ENCODE measurements around the gene HADHB. TPM values are rescaled to one million over a fixed set of nuclear protein-coding genes. Genes with fewer than 3 reads are reported as not detected.

Gene HADHB
- total and polyA plus RNA-seq, 12 donors, result 256 to 1,542 (median 820) TPM

DNA sequence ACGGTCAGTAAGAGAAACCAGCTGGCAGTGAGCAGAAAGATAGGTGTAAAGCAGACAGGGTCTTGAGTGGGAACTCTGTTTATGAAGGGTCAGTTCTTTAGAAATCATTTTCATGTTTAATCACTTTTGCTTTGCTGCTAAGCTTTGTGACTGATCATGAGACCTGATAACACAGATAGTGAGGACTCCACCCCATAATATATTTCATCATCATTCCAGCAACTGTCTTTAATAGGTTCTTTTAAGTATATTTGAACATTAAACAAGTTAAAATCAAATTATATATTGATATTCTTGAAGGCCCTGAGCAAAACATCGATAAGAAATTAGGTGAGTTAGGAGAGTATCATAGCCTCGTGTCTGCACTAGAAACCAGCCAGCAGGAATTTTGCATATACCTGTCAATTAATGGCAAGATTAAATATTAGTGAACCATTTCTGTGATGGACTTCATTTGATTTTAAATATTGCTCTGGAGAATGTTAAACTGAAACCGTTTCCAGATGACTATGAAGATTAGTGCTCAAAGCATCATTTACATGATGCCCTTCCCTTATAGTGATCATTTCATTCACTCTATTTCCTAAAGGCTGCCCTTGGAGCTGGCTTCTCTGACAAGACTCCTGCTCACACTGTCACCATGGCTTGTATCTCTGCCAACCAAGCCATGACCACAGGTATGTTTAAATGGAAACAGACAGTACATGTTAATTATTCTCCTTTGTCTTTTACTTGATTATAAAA, 31.9 kb downstream of the HADHB start:
- Histone ChIP-seq H3K36me3 (peaks cover 0 to 80% (median 39%) of the 10 kb centered on the region in 9 donors), H3K27me3 (no peaks in the 10 kb centered on the region), H3K4me1 (peaks cover 0 to 42% (median 30%) of the 10 kb centered on the region in 9 donors), H3K27ac (no peak overlapping the region), H3K4me3 (no peak overlapping the region), H3K9me3 (no peaks in the 10 kb centered on the region)
- WGBS, 2 donors, result 80% methylated on average over 4 of the region's 4 CpGs
- ATAC-seq (no peak), DNase-seq (no peak)
- TF ChIP-seq, protein P1, sequence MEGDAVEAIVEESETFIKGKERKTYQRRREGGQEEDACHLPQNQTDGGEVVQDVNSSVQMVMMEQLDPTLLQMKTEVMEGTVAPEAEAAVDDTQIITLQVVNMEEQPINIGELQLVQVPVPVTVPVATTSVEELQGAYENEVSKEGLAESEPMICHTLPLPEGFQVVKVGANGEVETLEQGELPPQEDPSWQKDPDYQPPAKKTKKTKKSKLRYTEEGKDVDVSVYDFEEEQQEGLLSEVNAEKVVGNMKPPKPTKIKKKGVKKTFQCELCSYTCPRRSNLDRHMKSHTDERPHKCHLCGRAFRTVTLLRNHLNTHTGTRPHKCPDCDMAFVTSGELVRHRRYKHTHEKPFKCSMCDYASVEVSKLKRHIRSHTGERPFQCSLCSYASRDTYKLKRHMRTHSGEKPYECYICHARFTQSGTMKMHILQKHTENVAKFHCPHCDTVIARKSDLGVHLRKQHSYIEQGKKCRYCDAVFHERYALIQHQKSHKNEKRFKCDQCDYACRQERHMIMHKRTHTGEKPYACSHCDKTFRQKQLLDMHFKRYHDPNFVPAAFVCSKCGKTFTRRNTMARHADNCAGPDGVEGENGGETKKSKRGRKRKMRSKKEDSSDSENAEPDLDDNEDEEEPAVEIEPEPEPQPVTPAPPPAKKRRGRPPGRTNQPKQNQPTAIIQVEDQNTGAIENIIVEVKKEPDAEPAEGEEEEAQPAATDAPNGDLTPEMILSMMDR (IDR thresholded peaks at IDR 0.05), result no peak
- intact Hi-C loops (cut with DNase I), result loop anchor here in 4 of 10 donors (5.0 kb wide), 2 partner anchors 34 to 39 kb away; partner anchors contain the start of genes HADHA (in 3 of the 4) and HADHB (in 3 of the 4)

DNA sequence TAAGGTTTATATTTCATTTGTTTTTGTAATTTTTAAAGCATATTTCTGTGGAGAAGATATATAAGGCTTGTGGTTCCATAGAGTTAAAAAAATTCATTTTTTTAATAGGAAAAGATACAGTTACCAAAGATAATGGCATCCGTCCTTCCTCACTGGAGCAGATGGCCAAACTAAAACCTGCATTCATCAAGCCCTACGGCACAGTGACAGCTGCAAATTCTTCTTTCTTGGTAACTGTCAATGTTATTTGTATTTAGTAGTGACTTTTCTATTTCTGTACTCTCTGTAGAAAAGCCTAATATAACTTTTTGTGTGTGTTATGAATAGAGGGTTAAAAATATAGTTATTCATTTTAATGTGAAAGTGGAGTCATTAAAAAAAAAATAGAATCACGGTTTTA, 35.1 kb downstream of the HADHB start:
- no peak overlapping the region for H3K4me3 ChIP-seq
- peaks cover 0 to 100% (median 59%) of the 10 kb centered on the region in 9 donors for H3K36me3 ChIP-seq
- TF ChIP-seq, protein P1 (IDR thresholded peaks at IDR 0.05), result no peak
- intact Hi-C loops (cut with DNase I), result loop anchor here in 6 of 10 donors (5.0 to 10.0 kb wide), 4 partner anchors 38 to 75 kb away; partner anchors contain the start of genes HADHA (in 3 of the 6) and HADHB (in 3 of the 6)
- no peak overlapping the region for H3K27ac ChIP-seq
- ATAC-seq (no peak), DNase-seq (no peak)
- peaks cover 0 to 10% (median 7%) of the 10 kb centered on the region in 9 donors for H3K4me1 ChIP-seq
- no peaks in the 10 kb centered on the region for H3K27me3 ChIP-seq
- 87 to 89% methylated on average over 3 of the region's 3 CpGs for WGBS, 2 donors
- no peaks in the 10 kb centered on the region for H3K9me3 ChIP-seq

DNA sequence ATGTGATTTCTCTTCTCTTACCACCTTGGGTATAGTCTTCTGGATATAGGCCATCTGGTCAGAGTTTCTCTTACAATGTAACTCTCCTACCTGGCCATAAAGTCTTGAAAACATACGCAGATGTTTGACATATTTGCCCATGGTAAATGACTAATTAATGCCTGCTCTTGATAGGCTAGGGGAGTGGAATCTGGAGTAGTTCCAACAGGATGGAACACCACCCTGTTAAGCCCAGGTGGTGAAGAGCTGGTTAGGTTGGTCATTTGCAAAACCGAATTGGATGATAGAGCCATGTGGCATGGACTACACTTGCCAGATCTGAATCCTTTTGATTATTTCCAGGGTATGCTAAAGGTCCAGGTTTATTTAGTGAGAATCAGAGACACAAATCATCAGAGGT, 36.5 kb downstream of the HADHB start:
- Histone ChIP-seq H3K27me3 (no peaks in the 10 kb centered on the region), H3K4me3 (no peak overlapping the region), H3K27ac (no peak overlapping the region), H3K4me1 (peaks cover 0 to 2% (median 0%) of the 10 kb centered on the region in 9 donors), H3K9me3 (no peaks in the 10 kb centered on the region), H3K36me3 (peaks cover 0 to 100% (median 73%) of the 10 kb centered on the region in 9 donors)
- intact Hi-C loops (cut with DNase I), result loop anchor here in 2 of 10 donors (10.0 kb wide), 2 partner anchors 46 to 76 kb away; no protein-coding TSS in a partner anchor
- no peak for DNase-seq
- whole genome bisulfite sequencing, 2 donors, result 88 to 91% methylated on average over 2 of the region's 2 CpGs
- no peak for ATAC-seq
- TF ChIP-seq, protein P1 (IDR thresholded peaks at IDR 0.05), result no peak

DNA sequence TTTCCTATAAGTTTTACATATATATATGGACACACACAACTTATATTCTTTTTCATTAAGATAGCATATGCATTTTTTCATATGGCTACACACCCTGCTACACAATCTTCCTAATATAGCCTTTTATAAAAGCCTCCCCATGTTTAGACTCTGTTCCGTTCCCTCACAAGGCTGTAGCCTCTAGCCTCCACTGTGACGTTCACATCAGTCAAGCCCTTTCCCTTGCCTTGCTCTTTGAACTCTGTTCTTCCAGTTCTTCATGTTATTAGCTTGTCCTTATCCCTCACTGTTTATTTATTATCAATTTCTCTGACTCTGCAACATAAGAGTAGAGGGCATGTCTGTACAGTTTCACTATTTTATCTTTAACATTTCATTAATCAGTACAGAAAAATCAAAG, 38.9 kb downstream of the HADHB start:
- Histone ChIP-seq H3K9me3 (no peaks in the 10 kb centered on the region), H3K36me3 (peaks cover 0 to 100% (median 80%) of the 10 kb centered on the region in 9 donors), H3K4me3 (no peak overlapping the region), H3K27me3 (no peaks in the 10 kb centered on the region), H3K27ac (no peak overlapping the region), H3K4me1 (no peaks in the 10 kb centered on the region)
- intact Hi-C loops (cut with DNase I), result loop anchor here in 2 of 10 donors (10.0 kb wide), 2 partner anchors 49 to 79 kb away; no protein-coding TSS in a partner anchor
- ATAC-seq (no peak), DNase-seq (no peak)
- TF ChIP-seq, protein P1 (IDR thresholded peaks at IDR 0.05), result no peak
- WGBS, 2 donors, result 89 to 90% methylated on average over 2 of the region's 2 CpGs
